NT2/D1 (cell line): ENCODE results near the gene XKR7.

Source experiments
- SUZ12 ChIP-seq: IDR thresholded peaks from 2 replicates; pipeline ENCODE4 v1.6.1; 2011; ENCODE audit not compliant: insufficient read length, insufficient read depth; ENCODE audit errors: extremely low read depth
- YY1 ChIP-seq: IDR thresholded peaks from 2 replicates; pipeline ENCODE4 v1.6.1; 2011; ENCODE audit not compliant: insufficient read length, insufficient read depth
- ZNF274 ChIP-seq: IDR thresholded peaks from 2 replicates; pipeline ENCODE4 v1.6.1; 2011; ENCODE audit warnings: mild to moderate bottlenecking, low read depth, low read length

GRCh38 chr20:31954500-31954899, 13.5 kb upstream of the XKR7 start:
- TF ChIP-seq ZNF274 (no peak), SUZ12 (no peak), YY1 (no peak)
